CD4-positive, alpha-beta T cell treated with Interleukin-15 for 4 hours (primary cell): ENCODE results near the gene EHMT2.
A peak's percentile ranks its signal among the peaks of the same experiment; 100 is the strongest.
"Not testable (repeated sequence)": the region's sequence is repeated elsewhere in the genome, so short reads cannot be mapped to it uniquely, and the experiment has no call there.

Experiments used
- DNase-seq: peaks from one replicate; pipeline ENCODE4 v3.0.0-alpha.2; 2020; ENCODE audit warnings: low spot score

EHMT2 gene

GRCh38 chr6:31915351-31915750, 17.9 kb upstream of the EHMT2 start:
- DNase-seq = no peak

- no peak for DNase-seq
Measured at GRCh38 chr6:31911826-31912585, 14.5 kb upstream of the EHMT2 start.

DNA sequence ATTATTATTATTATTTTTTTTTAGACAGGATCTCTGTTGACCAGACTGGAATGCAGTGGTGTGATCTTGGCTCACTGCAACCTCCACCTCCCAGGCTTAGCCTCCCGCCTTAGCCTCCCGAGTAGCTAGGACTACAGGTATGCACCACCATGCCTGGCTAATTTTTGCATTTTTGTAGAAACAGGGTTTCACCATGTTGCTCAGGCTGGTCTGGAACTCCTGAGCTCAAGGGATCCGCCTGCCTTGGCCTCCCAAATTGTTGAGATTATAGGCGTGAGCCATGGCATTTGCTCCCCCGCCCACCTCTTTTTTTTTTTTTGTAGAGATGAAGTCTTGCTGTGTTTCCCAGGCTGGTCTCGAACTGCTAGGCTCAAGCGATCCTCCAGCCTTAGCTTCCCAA, 11.8 kb upstream of the EHMT2 start:
- not testable (repeated sequence) for DNase-seq

DNA sequence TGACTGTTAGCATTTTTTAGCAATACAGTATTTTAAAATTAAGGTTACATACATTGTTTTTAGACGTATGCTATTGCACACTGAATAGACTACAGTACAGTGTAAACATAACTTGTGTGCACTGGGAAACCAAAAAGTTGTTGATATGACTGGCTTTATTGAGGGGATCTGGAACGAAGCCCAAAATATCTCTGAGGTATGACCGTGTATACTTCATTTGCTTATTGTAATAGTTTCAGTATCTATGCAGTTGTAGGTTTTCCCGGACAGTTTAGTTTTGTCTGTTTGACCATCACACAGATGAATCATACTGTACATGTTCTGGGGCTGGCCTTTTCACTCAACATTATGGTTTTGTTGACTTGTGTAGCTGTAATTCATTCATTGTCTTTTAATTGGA, 11.3 kb upstream of the EHMT2 start:
- no peak for DNase-seq

- not testable (repeated sequence) for DNase-seq
Measured at GRCh38 chr6:31908255-31908654, 10.8 kb upstream of the EHMT2 start.

DNA sequence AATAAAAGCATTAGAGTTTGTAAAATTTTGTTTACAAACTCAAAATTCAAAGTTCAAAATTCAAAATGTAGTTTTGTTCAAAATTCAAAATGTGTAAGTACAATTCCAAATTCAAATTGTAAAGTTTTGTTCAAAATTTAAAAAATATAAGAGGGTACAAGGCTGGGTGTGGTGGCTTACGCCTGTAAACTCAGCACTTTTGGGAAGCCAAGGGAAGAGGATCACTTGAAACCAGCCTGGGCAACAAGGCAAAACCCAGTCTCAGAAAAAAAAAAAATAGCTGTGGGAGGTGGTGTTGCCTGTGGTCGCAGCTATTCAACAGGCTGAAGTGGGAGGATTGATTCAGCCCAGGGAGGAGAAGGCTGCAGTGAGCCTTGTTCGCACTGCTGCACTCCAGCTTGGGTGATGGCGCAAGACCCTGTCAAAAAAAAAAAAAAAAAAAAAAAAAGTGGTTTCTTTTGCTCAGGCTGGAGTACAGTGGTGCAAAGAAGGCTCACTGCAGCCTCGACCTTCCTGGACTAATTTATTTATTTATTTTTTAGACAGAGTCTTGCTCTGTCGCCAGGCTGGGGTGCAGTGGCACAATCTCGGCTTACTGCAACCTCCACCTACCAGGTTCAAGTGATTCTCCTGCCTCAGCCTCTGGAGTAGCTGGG, 9.8 kb upstream of the EHMT2 start:
- no peak for DNase-seq

GRCh38 chr6:31906727-31907126, 9.2 kb upstream of the EHMT2 start:
- DNase-seq = not testable (repeated sequence)

DNA sequence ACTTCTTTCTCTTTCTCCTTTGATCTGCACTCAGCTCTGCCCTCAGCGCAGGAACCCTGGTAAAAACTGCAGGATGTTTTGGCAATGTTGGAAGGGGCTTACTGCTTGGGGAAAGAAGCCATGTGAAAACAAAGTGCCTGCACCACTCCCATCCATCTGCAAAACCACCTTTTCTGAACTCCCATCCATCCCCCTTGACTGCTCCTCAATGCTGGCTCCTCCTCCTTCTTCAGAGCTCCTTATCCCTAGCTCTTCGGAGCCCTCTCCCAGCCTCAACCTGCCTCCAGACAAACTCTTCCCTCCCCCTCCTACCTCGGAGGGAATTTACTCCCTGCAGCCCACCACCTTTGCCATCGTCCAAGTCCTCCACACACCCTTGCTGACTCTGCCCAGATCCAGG, 8.6 kb upstream of the EHMT2 start:
- no peak for DNase-seq

- no peak for DNase-seq
Measured at GRCh38 chr6:31905041-31905440, 7.5 kb upstream of the EHMT2 start.

DNA sequence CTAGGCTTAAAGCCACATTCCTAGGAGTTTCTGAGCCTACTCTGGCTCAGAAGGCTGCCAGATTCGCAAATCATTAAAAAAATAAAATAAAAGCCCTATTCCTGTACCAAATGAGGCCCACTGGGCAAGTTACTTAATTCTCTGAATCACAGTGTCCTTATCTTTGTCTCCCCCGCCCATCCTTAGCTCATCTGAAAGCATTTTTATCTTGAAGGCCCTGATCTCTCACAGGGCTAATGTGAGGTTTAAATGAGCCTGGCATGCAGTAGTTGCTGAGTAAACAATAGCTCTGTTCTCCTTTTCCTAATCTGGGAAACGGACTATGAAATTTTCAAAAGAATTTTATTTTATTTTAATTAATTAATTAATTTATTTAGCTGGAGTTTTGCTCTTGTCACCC, 6.5 kb upstream of the EHMT2 start:
- DNase-seq = no peak

DNA sequence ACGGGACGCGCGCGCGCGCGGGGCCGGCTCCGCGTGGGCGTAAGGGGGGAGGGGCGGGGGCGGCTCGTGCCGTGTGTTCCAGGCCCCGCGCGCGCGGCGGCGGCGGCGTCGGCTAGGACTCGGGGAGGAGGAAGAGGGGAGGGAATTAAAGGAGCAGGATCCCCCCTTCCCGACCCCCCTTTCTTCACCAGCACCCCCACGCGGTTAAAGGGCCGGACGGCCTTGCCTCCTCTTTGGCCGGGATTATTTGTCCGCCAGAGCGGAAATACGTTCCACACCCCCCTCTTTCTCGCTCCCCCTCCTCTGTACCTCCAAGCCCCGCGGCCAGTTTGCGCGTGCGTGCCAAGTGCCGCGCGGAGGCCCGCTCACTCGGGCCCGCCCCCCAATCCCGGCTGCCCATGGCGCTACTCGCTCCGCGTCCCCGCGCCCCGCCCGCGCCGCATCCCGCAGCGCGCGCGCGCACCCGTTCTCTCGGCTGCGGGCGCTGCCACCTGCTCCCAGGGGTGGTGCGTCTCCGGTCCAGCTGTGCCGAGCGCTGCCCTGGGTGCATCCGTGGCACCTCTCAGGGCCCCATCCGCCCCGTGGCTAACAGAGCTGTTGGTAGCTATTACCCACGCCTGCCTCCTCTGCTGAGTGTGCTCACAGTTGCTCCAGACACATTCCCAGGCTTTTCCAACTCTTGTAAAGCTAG, 4.6 kb upstream of the EHMT2 start, which contains the start of gene ZBTB12:
Gene ZBTB12 (minus strand): TSS at position 134 of the 691 bp plus-strand sequence. CDS start 781 bp downstream, outside the sequence.
- DNase-seq = peak; percentile 84

DNA sequence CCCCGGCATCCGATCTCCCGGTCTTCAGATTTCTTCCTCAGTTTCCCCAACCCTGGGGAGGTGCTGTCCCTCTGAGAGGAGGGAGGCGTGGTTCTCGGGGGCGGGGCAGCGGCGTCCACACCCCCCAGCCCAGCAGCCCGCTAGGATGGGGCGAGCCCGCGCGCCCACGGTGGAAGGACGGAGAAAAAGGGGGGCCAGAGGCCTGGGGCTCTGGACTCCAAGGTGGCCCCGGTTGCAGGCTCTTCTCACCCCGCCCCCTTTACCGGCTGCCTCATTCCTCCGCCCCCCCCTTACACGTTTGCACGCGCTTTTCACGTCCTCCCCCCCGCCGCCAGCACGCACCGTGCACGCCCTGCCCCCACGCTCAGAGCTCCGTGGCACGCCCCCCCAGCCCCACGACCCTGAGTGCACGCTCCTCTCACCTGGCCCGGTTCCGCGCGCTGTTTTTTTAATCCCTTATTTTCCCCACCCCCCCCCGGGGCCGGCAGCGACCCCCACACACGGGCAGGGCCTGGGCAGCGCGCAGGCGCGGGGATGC, 4.0 kb upstream of the EHMT2 start:
- DNase-seq = peak; percentile 63

GRCh38 chr6:31900917-31901414, 3.5 kb upstream of the EHMT2 start:
- no peak for DNase-seq

DNA sequence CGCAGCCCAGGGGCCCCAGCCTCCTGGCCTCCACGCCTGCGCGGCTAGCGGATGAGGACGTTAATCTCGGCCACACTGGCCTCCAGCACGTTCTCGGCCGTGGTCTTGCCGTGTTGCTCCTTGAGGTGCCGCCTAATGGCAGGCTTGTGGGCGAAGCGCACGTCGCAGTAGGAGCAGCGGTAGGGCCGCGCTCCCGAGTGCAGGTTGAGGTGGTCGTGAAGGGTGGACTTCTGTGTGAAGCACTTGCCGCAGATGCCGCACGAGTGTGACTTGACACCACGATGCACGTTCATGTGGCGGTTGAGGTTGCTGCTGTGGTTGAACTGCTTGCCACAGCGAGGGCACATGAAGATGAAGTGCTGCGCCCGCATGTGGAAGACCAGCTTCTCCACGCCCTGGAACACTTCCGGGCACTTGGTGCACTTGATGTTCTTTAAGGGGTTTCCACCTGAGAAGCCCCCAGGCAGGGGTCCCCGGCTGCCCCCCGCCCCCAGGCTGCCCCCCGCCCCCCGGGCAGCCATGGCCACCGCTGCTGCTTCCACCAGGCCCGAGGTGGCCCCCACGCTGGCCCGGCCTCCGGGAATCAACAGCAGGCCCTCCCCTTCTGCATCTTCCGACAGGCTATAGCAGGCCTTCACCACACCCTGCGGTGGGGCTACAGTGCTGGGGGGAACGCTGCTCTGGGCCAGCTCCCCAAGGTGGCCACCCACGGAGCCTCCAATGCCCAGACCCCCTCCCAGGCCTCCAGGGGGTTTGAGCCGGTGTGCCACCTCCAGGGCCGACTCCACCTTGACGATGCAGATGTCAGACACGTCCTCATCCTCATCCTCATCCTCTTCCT, 2.6 kb upstream of the EHMT2 start:
- DNase-seq = no peak

- DNase-seq = no peak
Measured at GRCh38 chr6:31899215-31899614, 1.7 kb upstream of the EHMT2 start.

- DNase-seq = peak; percentile 41
Measured at GRCh38 chr6:31898383-31899011, 999 bp upstream of the EHMT2 start.

DNA sequence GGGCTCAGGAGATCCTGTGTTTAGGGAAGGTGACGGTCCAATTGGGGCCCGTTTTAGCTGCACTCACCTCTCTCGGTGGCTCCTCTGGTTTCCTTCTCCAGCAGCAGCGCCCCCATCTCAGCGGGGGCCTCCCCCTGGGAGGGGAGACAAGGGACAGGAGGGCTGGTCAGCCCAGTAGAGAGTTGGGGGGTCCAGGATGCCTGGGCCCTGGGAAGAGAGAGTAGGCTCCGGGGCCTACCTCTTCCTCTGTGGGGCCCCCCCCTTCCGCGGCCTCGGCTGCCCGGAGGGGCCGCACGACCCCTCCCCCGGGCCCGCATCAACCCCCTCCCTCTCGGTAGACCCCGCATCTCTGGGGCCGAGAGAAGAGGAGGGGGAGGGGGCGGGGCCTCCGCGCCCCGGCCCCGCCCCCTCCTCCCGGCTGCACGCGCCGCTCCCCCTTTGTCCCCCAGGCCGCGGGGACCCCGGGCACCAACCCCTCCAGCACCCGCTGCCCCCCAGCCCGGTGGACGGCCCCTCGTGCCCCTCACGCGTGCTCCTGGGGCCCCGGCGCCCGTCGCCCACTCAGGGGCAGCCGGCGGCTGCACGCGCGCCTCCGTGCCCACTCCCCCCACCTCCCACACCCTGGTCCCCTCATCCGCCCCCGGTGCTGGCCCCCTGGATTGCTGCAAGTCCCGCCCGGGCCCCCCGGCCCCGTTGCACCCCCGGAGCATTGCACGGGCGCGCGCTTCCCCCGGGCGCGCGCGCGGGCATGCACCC, 464 bp downstream of the EHMT2 start:
- DNase-seq = no peak

- DNase-seq = no peak
Measured at GRCh38 chr6:31896493-31896855, 1.0 kb downstream of the EHMT2 start.

DNA sequence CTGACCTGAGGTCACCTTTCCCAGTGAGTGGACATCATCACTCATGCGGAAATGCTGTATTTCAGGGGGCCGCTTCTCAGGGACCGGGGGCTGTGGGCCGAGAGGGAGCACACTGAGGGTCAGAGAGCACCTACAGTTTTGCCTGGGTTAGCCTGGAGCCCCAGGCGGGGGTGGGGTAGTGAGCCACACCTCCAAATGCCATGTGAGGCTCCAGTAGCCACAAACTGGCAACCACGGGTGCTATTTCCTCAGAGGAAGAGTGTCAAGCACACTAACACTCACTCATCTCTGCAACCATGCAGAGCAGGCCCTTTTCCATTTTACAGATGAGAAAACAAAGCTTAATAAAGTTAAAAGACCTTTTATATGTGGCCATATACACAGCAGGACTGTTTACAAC, 4.7 kb downstream of the EHMT2 start:
- DNase-seq = no peak

- no peak for DNase-seq
Measured at GRCh38 chr6:31889331-31889972, 8.0 kb downstream of the EHMT2 start.
